Erythroblast (primary cell): ENCODE results near the gene BPHL.

Experiments used
- GATA1 ChIP-seq: IDR thresholded peaks from 2 replicates; pipeline ENCODE4 v1.6.1; 2011; ENCODE audit warnings: low read depth, mild to moderate bottlenecking, control low read depth, low read length, moderate library complexity
- POLR2A ChIP-seq: IDR thresholded peaks from 2 replicates; pipeline ENCODE4 v1.6.1; 2011; ENCODE audit warnings: mild to moderate bottlenecking, low read length

DNA sequence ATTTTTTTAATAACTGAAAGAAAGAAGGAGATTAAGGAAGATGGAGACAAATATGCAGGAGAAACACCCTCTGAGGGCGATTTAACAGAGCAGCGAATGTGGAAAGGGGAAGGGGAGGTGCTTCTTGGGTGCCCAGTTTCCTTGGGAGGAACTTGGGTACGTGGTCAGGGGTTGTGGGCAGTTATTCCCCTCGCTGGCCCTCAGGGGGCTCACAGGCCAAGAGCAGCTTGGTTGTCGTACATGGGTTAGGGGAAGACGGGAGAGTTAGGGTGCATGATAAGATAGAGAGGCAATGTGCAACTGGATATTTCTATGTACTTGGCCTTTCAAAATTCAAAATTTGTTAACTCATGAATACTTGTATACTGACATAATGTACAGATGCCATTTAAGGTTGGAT is 45.9 kb downstream of the BPHL start:
- no peak for TF ChIP-seq POLR2A
- TF ChIP-seq GATA1: no peak
